Neural progenitor cell (in vitro differentiated cells): ENCODE data around the gene C8A.

Experiments used
- CTCF ChIP-seq: fragments of 200-600 bp; sonication (generic); IDR thresholded peaks from 2 replicates; pipeline ENCODE4 v1.5.1; 2017; ENCODE audit warnings: antibody characterized with exemption, mild to moderate bottlenecking
- EZH2 ChIP-seq: fragments of 200-600 bp; sonication (generic); IDR thresholded peaks from 2 replicates; pipeline ENCODE4 v1.6.1; 2017; ENCODE audit warnings: antibody characterized with exemption, mild to moderate bottlenecking, moderate library complexity

GRCh38 chr1:56814205-56814604 lies 40.4 kb upstream of the C8A start:
- TF ChIP-seq CTCF = no peak
- TF ChIP-seq EZH2 = no peak
